Upper lobe of right lung (tissue), 1 donor: ENCODE measurements around the gene EXOSC1. TPM values are rescaled to one million over a fixed set of nuclear protein-coding genes. Genes with fewer than 3 reads are reported as not detected.

Experiments
- ATAC-seq: fragments of 200-7000 bp; cut with Tn5 transposase; one replicate; pipeline ENCODE4 v1.9.1; 2020; ENCODE audit warnings: mild to moderate bottlenecking, moderate library complexity
- DNase-seq: peaks from one replicate; pipeline ENCODE4 v3.0.0-alpha.2; 2020
- H3K27ac ChIP-seq: fragments of 200-600 bp; one replicate; pipeline ENCODE4 v1.8.0; 2022
- H3K27me3 ChIP-seq: fragments of 200-600 bp; one replicate; pipeline ENCODE4 v1.8.0; 2022; ENCODE audit warnings: mild to moderate bottlenecking
- H3K36me3 ChIP-seq: fragments of 200-600 bp; one replicate; pipeline ENCODE4 v1.8.0; 2022
- H3K4me1 ChIP-seq: fragments of 200-600 bp; one replicate; pipeline ENCODE4 v1.8.0; 2022
- H3K4me3 ChIP-seq: fragments of 200-600 bp; one replicate; pipeline ENCODE4 v1.8.0; 2022; ENCODE audit warnings: mild to moderate bottlenecking
- H3K9me3 ChIP-seq: fragments of 200-600 bp; one replicate; pipeline ENCODE4 v1.8.0; 2022
- CTCF ChIP-seq: fragments of 200-600 bp; IDR thresholded peaks from one replicate; pipeline ENCODE4 v1.8.0; 2022; ENCODE audit warnings: antibody characterized with exemption
- intact Hi-C: fragments of 100-400 bp; cut with DNase I; formaldehyde crosslinking; loops from one replicate; pipeline ENCODE4 v1.11.0; 2022
- total RNA-seq: library from RNA; stranded (reverse); fragmentation: NEBNext Ultra II Directional; extraction: Animal tissue kit (Norgen Biotek cat#: 25700); gene quantifications from one replicate; pipeline ENCODE4 v1.2.1, GENCODE V29; 2021
- donor health status: DM: no; HTN: yes; CAD: no; lungs with severe emphysema.

EXOSC1 gene
- total RNA-seq, 1 donor from 2014 or later, result 27.0 TPM

- ATAC-seq (no peak), DNase-seq (no peak)
- peak overlapping the region; percentile 38 for H3K27ac ChIP-seq
- no peak overlapping the region for H3K4me3 ChIP-seq
- TF ChIP-seq CTCF, result no peak
- peaks cover 99% of the 10 kb centered on the region for H3K36me3 ChIP-seq
- intact Hi-C loops, result loop anchor here (5.0 kb wide), 1 partner anchor 88 kb away; no protein-coding TSS in a partner anchor
- peaks cover 6% of the 10 kb centered on the region for H3K4me1 ChIP-seq
- H3K27me3 ChIP-seq, result no peaks in the 10 kb centered on the region
- no peaks in the 10 kb centered on the region for H3K9me3 ChIP-seq
Measured at GRCh38 chr10:97464226-97464625, 18.4 kb upstream of the EXOSC1 start.

DNA sequence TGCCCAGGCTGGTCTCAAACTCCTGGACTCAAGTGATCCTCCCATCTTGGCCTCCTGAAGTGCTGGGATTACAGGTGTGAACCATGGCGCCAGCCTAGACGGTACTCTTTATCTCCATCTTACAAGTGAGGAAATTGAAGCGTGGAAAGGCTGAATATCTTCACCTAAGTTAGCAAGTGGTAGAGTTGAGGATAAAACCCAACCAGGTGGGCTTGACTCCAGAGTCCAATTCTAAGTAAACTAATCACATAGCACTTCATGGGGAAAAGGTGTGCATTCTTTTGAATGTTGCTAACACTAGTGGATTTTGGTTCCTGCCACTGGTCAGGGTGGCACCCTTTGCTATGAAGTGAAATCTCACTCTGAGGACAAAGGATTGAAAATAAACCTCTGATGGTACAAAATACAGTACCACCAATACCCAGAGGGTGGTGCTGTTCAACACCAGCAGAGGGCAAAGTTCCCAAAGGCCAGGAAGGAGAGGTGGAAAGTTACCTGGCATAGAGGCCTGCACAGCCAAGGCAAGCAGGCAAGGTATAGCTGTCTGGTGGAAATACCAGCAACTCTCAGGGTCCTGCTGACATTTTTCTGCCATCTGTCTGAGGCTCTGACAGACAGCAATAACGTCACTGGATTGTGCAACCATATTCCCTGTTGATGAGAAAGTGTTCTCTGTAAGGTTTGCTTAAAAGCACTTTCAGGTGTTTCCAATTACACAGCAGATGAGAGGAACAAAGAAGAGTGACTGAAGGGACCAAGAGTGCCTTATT, 17.7 kb upstream of the EXOSC1 start:
- Histone ChIP-seq H3K27ac (peak overlapping the region; percentile 38), H3K9me3 (no peaks in the 10 kb centered on the region), H3K4me1 (peaks cover 6% of the 10 kb centered on the region), H3K27me3 (no peaks in the 10 kb centered on the region), H3K36me3 (peaks cover 99% of the 10 kb centered on the region), H3K4me3 (no peak overlapping the region)
- TF ChIP-seq CTCF, result peak; percentile 80
- intact Hi-C loops, result loop anchor here (5.0 kb wide), 1 partner anchor 89 kb away; no protein-coding TSS in a partner anchor
- ATAC-seq, result peak; percentile 90
- no peak for DNase-seq

- no peak overlapping the region for H3K4me3 ChIP-seq
- TF ChIP-seq CTCF, result no peak
- no peaks in the 10 kb centered on the region for H3K9me3 ChIP-seq
- no peak for DNase-seq
- H3K27me3 ChIP-seq, result no peaks in the 10 kb centered on the region
- no peak overlapping the region for H3K27ac ChIP-seq
- peaks cover 6% of the 10 kb centered on the region for H3K4me1 ChIP-seq
- intact Hi-C loops, result loop anchor here (5.0 kb wide), 1 partner anchor 90 kb away; no protein-coding TSS in a partner anchor
- peaks cover 99% of the 10 kb centered on the region for H3K36me3 ChIP-seq
- no peak for ATAC-seq
Measured at GRCh38 chr10:97462309-97462708, 16.5 kb upstream of the EXOSC1 start.

DNA sequence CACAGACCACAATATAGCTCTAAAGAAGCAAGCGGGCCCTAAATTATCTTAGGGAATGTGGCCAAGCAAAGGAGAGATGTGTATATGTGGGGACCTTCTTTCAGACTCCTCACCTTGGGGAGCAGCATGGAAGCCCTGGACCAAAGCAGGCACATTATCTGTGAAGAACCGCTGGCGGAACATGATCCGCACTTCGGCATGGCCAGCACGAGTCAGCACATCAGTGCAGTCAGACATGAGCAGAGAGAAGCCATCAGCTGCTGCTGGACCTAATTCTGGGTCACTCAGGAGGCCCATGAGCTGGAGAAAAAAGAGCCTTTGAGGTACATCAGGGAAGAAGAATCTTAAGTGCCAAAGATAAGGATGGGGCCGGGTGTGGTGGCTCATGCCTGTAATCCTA, 14.1 kb upstream of the EXOSC1 start:
- Histone ChIP-seq H3K27ac (no peak overlapping the region), H3K9me3 (no peaks in the 10 kb centered on the region), H3K4me3 (no peak overlapping the region), H3K4me1 (peaks cover 11% of the 10 kb centered on the region), H3K27me3 (no peaks in the 10 kb centered on the region), H3K36me3 (peaks cover 98% of the 10 kb centered on the region)
- DNase-seq (no peak), ATAC-seq (no peak)
- TF ChIP-seq CTCF, result no peak
- intact Hi-C loops, result loop anchor here (5.0 kb wide), 1 partner anchor 92 kb away; no protein-coding TSS in a partner anchor

- ATAC-seq, result no peak
- H3K36me3 ChIP-seq, result peaks cover 91% of the 10 kb centered on the region
- no peaks in the 10 kb centered on the region for H3K9me3 ChIP-seq
- no peak overlapping the region for H3K4me3 ChIP-seq
- DNase-seq, result no peak
- peaks cover 13% of the 10 kb centered on the region for H3K4me1 ChIP-seq
- TF ChIP-seq CTCF, result no peak
- no peaks in the 10 kb centered on the region for H3K27me3 ChIP-seq
- no peak overlapping the region for H3K27ac ChIP-seq
- intact Hi-C loops, result no loop called here
Measured at GRCh38 chr10:97459111-97459510, 13.3 kb upstream of the EXOSC1 start.
